Dermis blood vessel endothelial cell (primary cell): Measurements from ENCODE around the gene MOB1A. TPM values are rescaled to one million over a fixed set of nuclear protein-coding genes. Genes with fewer than 3 reads are reported as not detected.
"Not testable (repeated sequence)": the region's sequence is repeated elsewhere in the genome, so short reads cannot be mapped to it uniquely, and the experiment has no call there.

Source experiments
- DNase-seq: peaks from one replicate; pipeline ENCODE4 v3.0.0; 2010
- total RNA-seq: library from RNA; depleted of rRNA; stranded (reverse); fragments of >200 nt; gene quantifications from 2 replicates; pipeline ENCODE4 v1.2.3, GENCODE V29; 2014

MOB1A gene
- 121 and 145 TPM in 2 replicates for total RNA-seq

GRCh38 chr2:74178211-74179062, at the start of gene MOB1A:
TSS of gene MOB1A (minus strand) at chr2:74178879. CDS start at chr2:74178674, 205 bp downstream.
- peak; percentile 99 for DNase-seq

GRCh38 chr2:74227646-74228045, 49.0 kb upstream of the MOB1A start:
- no peak for DNase-seq

DNA sequence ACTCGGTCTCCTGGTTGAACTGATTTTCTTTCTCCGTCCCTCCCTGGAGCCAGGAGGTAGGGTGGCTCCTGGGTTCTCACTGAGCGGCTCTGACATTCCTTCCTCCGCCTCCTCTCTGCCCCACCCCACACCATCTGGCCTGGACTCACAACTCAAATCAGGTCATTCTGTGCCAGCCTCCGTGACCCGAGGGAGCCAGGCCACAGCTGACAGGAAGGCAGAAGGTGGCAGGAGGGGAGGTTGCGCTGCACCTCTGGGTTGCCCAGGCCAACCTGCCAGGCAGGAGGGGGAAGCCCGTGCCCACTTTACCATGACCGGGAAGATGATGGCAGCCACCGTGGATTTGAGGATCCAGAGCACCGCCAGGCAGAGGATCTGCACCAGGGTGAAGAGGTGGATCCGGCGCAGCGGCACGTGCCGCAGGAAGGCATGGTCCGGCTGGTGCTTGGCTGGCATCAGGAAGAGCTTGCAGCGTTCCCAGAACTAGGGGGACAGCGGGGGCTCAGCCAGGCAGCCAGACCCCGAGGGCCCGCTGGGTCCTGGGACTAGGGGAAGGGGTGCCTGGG, 48.1 kb upstream of the MOB1A start:
- DNase-seq, result no peak

- no peak for DNase-seq
Measured at GRCh38 chr2:74225698-74226459, 47.2 kb upstream of the MOB1A start.

GRCh38 chr2:74223941-74224770, 45.5 kb upstream of the MOB1A start:
- DNase-seq, result no peak

- DNase-seq, result no peak
Measured at GRCh38 chr2:74222300-74222650, 43.6 kb upstream of the MOB1A start.

- no peak for DNase-seq
Measured at GRCh38 chr2:74221604-74222299, 43.1 kb upstream of the MOB1A start.

GRCh38 chr2:74221091-74221490, 42.4 kb upstream of the MOB1A start:
- no peak for DNase-seq

- no peak for DNase-seq
Measured at GRCh38 chr2:74219846-74220486, 41.3 kb upstream of the MOB1A start.

GRCh38 chr2:74216642-74217041, 38.0 kb upstream of the MOB1A start:
- DNase-seq, result no peak

DNA sequence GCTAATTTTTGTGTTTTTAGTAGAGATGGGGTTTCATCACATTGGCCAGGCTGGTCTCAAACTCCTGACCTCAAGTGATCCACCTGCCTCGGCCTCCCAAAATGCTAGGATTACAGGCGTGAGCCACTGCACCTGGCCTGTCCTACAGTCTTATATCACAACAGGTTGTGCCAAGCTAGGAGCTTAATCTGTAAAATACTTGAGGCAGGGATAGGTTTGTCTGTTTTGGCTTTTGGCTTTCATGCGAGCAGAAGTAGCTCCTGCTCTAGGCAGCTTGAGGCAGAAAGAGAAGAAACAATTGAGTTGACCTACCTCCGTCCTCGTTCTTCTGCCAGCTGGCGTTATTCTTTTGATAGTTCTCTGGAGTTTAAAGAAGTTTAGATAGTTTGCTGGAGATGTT, 37.1 kb upstream of the MOB1A start:
- not testable (repeated sequence) for DNase-seq

- DNase-seq, result no peak
Measured at GRCh38 chr2:74212702-74213410, 34.2 kb upstream of the MOB1A start.

- peak; percentile 84 for DNase-seq
Measured at GRCh38 chr2:74206180-74206688, 27.6 kb upstream of the MOB1A start.

DNA sequence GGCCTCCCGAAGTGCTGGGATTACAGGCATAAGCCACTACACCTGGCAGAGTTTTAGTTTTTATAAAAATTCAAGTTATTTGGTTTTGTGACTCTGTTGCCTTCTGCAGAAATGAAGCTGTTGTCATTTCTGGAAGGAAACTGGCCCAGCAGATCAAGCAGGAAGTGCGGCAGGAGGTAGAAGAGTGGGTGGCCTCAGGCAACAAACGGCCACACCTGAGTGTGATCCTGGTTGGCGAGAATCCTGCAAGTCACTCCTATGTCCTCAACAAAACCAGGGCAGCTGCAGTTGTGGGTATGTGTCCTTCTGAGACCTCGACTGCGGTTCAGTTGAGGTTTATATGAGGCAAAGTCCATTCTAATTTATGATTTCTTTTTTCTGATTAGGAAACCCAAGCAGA, 26.9 kb upstream of the MOB1A start:
- peak; percentile 13 for DNase-seq

DNA sequence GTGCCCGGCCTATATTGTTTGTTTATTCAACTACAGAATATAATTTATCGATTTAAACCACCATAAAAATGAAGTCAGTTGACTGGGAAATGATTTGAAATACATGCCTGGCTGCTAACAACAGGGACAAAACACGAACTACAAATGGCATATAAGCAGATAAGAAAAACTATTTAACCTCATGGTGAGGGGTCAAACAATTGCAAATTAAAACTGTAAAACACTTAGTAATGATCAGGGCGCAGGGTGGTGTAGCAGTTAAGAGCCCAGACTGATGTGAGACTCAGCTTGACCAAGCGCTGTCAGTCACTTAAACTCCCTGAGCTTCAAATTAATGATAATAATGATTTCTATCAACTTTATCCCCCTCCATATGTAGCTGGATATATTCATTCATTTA, 26.4 kb upstream of the MOB1A start:
- no peak for DNase-seq

DNA sequence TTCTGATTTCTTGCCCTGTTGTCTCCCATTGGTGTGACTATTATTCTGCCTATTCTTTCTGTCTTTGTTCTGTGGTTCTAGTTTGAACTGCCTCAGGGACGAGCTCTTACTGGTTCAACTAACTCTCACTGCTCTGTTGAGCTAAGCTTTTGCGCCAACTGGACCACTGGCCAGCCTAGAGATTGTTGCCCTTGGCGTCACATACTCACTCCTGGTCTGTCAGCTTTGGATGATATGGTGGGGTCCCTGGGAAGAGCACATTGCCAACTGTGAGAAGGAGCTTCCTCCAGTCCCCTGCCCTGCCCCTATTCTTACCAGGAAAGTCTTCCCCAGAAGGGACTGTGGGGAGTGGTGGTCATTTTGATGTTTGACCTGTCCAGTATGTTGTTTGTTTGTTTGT, 25.8 kb upstream of the MOB1A start:
- no peak for DNase-seq

DNA sequence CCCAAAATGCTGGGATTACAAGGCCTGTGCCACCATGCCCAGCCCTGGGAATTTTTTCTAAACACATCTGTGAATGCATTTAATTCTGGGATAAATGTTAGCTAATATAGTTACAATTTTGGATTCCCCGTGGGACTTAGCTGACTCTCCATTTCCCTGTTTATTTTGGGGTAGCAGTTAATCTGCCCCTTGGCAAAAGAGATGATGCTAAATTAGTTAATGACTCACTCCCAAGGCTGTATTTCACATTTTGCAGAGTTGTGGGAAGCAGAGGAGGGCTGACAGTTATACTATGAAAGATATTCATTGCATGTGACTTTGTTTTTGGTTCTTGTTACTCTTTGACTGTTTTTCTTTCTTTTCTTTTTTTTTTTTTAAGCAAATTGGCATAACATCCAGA, 22.9 kb upstream of the MOB1A start:
- DNase-seq, result no peak

DNA sequence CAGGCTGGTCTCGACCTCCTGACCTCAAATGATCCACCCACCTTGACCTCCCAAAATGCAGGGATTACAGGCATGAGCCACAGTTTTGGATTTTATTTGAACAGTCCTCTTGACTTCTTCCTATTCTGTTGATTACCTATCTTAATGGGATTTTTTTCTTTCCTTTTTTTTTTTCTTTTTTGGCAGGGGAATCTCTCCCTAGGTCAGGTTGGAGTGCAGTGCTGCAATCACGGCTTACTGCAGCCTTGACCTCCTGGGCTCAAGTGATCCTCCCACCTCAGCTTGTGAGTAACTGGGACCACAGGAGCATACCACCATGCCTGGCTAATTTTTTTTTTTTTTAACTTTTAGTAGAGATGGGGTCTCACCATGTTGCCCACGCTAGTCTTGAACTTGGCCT, 22.5 kb upstream of the MOB1A start:
- DNase-seq, result no peak

GRCh38 chr2:74199871-74200305, 21.2 kb upstream of the MOB1A start:
- DNase-seq, result peak; percentile 19

- DNase-seq, result no peak
Measured at GRCh38 chr2:74199275-74199701, 20.6 kb upstream of the MOB1A start.
